Trophoblast cell (in vitro differentiated cells and primary cell): ENCODE data around the gene PGAM2.

Experiments used
- DNase-seq, 2 donors: peaks; one replicate each; pipeline ENCODE4 v3.0.0-alpha.2; 2016
- H2AFZ ChIP-seq: 2 replicates; pipeline ENCODE4 v1.6.1; 2013; ENCODE audit warnings: low read length, moderate library complexity, mild to moderate bottlenecking; ENCODE audit not compliant: insufficient read depth, poor library complexity
- H2AK5ac ChIP-seq: 2 replicates; pipeline ENCODE4 v1.6.1; 2013; ENCODE audit warnings: mild to moderate bottlenecking, low read length
- H2BK120ac ChIP-seq: 2 replicates; pipeline ENCODE4 v1.6.1; 2013; ENCODE audit warnings: low read length, mild to moderate bottlenecking, moderate library complexity; ENCODE audit not compliant: insufficient read depth, poor library complexity
- H2BK12ac ChIP-seq: 2 replicates; pipeline ENCODE4 v1.6.1; 2013; ENCODE audit warnings: mild to moderate bottlenecking, low read length, moderate library complexity
- H2BK5ac ChIP-seq: 2 replicates; pipeline ENCODE4 v1.6.1; 2013; ENCODE audit warnings: low read length, low read depth, moderate library complexity, mild to moderate bottlenecking; ENCODE audit not compliant: poor library complexity
- H3K14ac ChIP-seq: 2 replicates; pipeline ENCODE4 v1.6.1; 2013; ENCODE audit warnings: mild to moderate bottlenecking, low read length
- H3K18ac ChIP-seq: 2 replicates; pipeline ENCODE4 v1.6.1; 2013; ENCODE audit warnings: mild to moderate bottlenecking, low read length
- H3K23ac ChIP-seq: 2 replicates; pipeline ENCODE4 v1.6.1; 2013; ENCODE audit warnings: low read length
- H3K27ac ChIP-seq: 2 replicates; pipeline ENCODE4 v1.5.1; 2013; ENCODE audit warnings: low read depth, mild to moderate bottlenecking, inconsistent platforms, low read length, moderate library complexity
- H3K27me3 ChIP-seq: 2 replicates; pipeline ENCODE4 v1.6.1; 2013; ENCODE audit warnings: inconsistent platforms, mild to moderate bottlenecking, low read length, moderate library complexity; ENCODE audit not compliant: insufficient read depth
- H3K36me3 ChIP-seq, 2 experiments: 1 replicate in 1 of 2; 2 replicates in 1 of 2; pipeline ENCODE4 v1.6.1; 2013; ENCODE audit warnings: low read length in 2 of 2, mild to moderate bottlenecking in 2 of 2, moderate library complexity in 1 of 2; ENCODE audit not compliant: insufficient read depth in 2 of 2, control insufficient read depth in 1 of 2
- H3K4ac ChIP-seq: 2 replicates; pipeline ENCODE4 v1.6.1; 2013; ENCODE audit warnings: low read depth, mild to moderate bottlenecking, low read length, moderate library complexity
- H3K4me1 ChIP-seq, 2 experiments: 1 replicate in 1 of 2; 2 replicates in 1 of 2; pipeline ENCODE4 v1.6.1; 2013; ENCODE audit warnings: low read length in 2 of 2, mild to moderate bottlenecking in 2 of 2, moderate library complexity in 1 of 2; ENCODE audit not compliant: insufficient read depth in 2 of 2, control insufficient read depth in 1 of 2
- H3K4me2 ChIP-seq: 2 replicates; pipeline ENCODE4 v1.6.1; 2013; ENCODE audit warnings: inconsistent platforms, mild to moderate bottlenecking, low read length, moderate library complexity
- H3K4me3 ChIP-seq: 2 replicates; pipeline ENCODE4 v1.5.1; 2013; ENCODE audit warnings: mild to moderate bottlenecking, low read depth, low read length, inconsistent platforms
- H3K79me1 ChIP-seq: one replicate; pipeline ENCODE4 v1.6.1; 2013; ENCODE audit warnings: low read length
- H3K79me2 ChIP-seq: 2 replicates; pipeline ENCODE4 v1.6.1; 2013; ENCODE audit warnings: low read length, mild to moderate bottlenecking; ENCODE audit not compliant: control insufficient read depth, insufficient read depth, poor library complexity
- H3K9ac ChIP-seq: 2 replicates; pipeline ENCODE4 v1.6.1; 2013; ENCODE audit warnings: mild to moderate bottlenecking, low read length
- H3K9me3 ChIP-seq: 2 replicates; pipeline ENCODE4 v1.6.1; 2013; ENCODE audit warnings: low read depth, mild to moderate bottlenecking, control low read depth, inconsistent platforms, low read length; ENCODE audit not compliant: insufficient read depth
- H4K12ac ChIP-seq: 2 replicates; pipeline ENCODE4 v1.6.1; 2013; ENCODE audit warnings: low read depth, mild to moderate bottlenecking, low read length, moderate library complexity
- H4K8ac ChIP-seq: 2 replicates; pipeline ENCODE4 v1.6.1; 2013; ENCODE audit warnings: low read depth, mild to moderate bottlenecking, low read length, moderate library complexity
- H4K91ac ChIP-seq: one replicate; pipeline ENCODE4 v1.6.1; 2013; ENCODE audit warnings: low read depth, mild to moderate bottlenecking, low read length, moderate library complexity
- WGBS: extraction: QIAGEN DNeasy Blood & Tissue Kit; methylation state at CpG from one replicate; pipeline ENCODE4 v1.1.7; 2013; ENCODE audit warnings: missing lambda C conversion rate; ENCODE audit not compliant: insufficient read length, insufficient coverage; ENCODE audit errors: extremely low coverage; 5-methylcytosine and 5-hydroxymethylcytosine counted together

The PGAM2 gene

GRCh38 chr7:44077681-44078091 lies 12.3 kb upstream of the PGAM2 start:
- H3K79me1 ChIP-seq: peaks cover 11% of the 10 kb centered on the region
- H4K8ac ChIP-seq: no peak overlapping the region
- H2BK120ac ChIP-seq: no peak overlapping the region
- no peak overlapping the region for H3K4ac ChIP-seq
- no CpG with 5 or more reads among the region's 5 CpGs for WGBS
- no peak overlapping the region for H3K9ac ChIP-seq
- H3K23ac ChIP-seq: no peak overlapping the region
- H3K4me1 ChIP-seq: peaks cover 7 to 11% of the 10 kb centered on the region in 2 experiments
- no peak overlapping the region for H2BK12ac ChIP-seq
- H4K12ac ChIP-seq: no peak overlapping the region
- peaks cover 3% of the 10 kb centered on the region for H3K79me2 ChIP-seq
- no peak overlapping the region for H3K18ac ChIP-seq
- H3K27ac ChIP-seq: no peak overlapping the region
- no peak for DNase-seq
- no peaks in the 10 kb centered on the region for H3K27me3 ChIP-seq
- H3K9me3 ChIP-seq: no peaks in the 10 kb centered on the region
- H3K36me3 ChIP-seq: peaks cover 64% of the 10 kb centered on the region in 2 experiments
- H2BK5ac ChIP-seq: no peak overlapping the region
- no peak overlapping the region for H2AFZ ChIP-seq
- H4K91ac ChIP-seq: no peak overlapping the region
- no peak overlapping the region for H3K14ac ChIP-seq
- H3K4me2 ChIP-seq: no peak overlapping the region
- H3K4me3 ChIP-seq: no peak overlapping the region
- H2AK5ac ChIP-seq: no peak overlapping the region

- Histone ChIP-seq H3K9me3 (no peaks in the 10 kb centered on the region), H2BK5ac (no peak overlapping the region), H4K91ac (no peak overlapping the region), H3K27ac (no peak overlapping the region), H3K4ac (no peak overlapping the region), H3K14ac (no peak overlapping the region), H3K23ac (no peak overlapping the region), H3K79me1 (peaks cover 9% of the 10 kb centered on the region), H3K4me3 (no peak overlapping the region), H3K36me3 (peaks cover 65 to 67% of the 10 kb centered on the region in 2 experiments), H3K27me3 (no peaks in the 10 kb centered on the region), H2BK12ac (no peak overlapping the region), H3K18ac (no peak overlapping the region), H2AK5ac (no peak overlapping the region), H2BK120ac (no peak overlapping the region), H4K8ac (no peak overlapping the region), H3K4me2 (no peak overlapping the region), H4K12ac (no peak overlapping the region), H2AFZ (no peak overlapping the region), H3K79me2 (peaks cover 1% of the 10 kb centered on the region), H3K9ac (no peak overlapping the region), H3K4me1 (peaks cover 10 to 14% of the 10 kb centered on the region in 2 experiments)
- WGBS: no CpG with 5 or more reads among the region's 9 CpGs
- no peak for DNase-seq
These were observed 11.7 kb upstream of the PGAM2 start for GRCh38 chr7:44077061-44077460.

- H3K79me2 ChIP-seq: no peaks in the 10 kb centered on the region
- H4K8ac ChIP-seq: no peak overlapping the region
- no peak overlapping the region for H4K91ac ChIP-seq
- no peak for DNase-seq
- H3K9ac ChIP-seq: no peak overlapping the region
- no peak overlapping the region for H2AFZ ChIP-seq
- no peak overlapping the region for H3K4me2 ChIP-seq
- H3K79me1 ChIP-seq: peaks cover 6% of the 10 kb centered on the region
- H2BK5ac ChIP-seq: no peak overlapping the region
- H3K14ac ChIP-seq: no peak overlapping the region
- no peak overlapping the region for H3K27ac ChIP-seq
- no peak overlapping the region for H3K4me3 ChIP-seq
- no peak overlapping the region for H3K18ac ChIP-seq
- H3K9me3 ChIP-seq: no peaks in the 10 kb centered on the region
- no peak overlapping the region for H2BK120ac ChIP-seq
- H3K4ac ChIP-seq: no peak overlapping the region
- WGBS: no CpG with 5 or more reads among the region's 20 CpGs
- H3K4me1 ChIP-seq: peaks cover 10 to 14% of the 10 kb centered on the region in 2 experiments
- H3K23ac ChIP-seq: no peak overlapping the region
- no peaks in the 10 kb centered on the region for H3K27me3 ChIP-seq
- H2BK12ac ChIP-seq: no peak overlapping the region
- no peak overlapping the region for H2AK5ac ChIP-seq
- H4K12ac ChIP-seq: no peak overlapping the region
- H3K36me3 ChIP-seq: peaks cover 65 to 67% of the 10 kb centered on the region in 2 experiments
These were observed 10.9 kb upstream of the PGAM2 start for GRCh38 chr7:44076101-44076895.

- Histone ChIP-seq H3K4ac (no peak overlapping the region), H3K23ac (no peak overlapping the region), H3K27me3 (no peaks in the 10 kb centered on the region), H2BK5ac (no peak overlapping the region), H2AK5ac (no peak overlapping the region), H2AFZ (no peak overlapping the region), H4K8ac (no peak overlapping the region), H2BK12ac (no peak overlapping the region), H3K9me3 (no peaks in the 10 kb centered on the region), H3K4me2 (no peak overlapping the region), H4K12ac (no peak overlapping the region), H3K36me3 (peaks cover 62 to 64% of the 10 kb centered on the region in 2 experiments), H4K91ac (no peak overlapping the region), H3K27ac (no peak overlapping the region), H3K9ac (no peak overlapping the region), H3K4me1 (peaks cover 10 to 14% of the 10 kb centered on the region in 2 experiments), H3K14ac (no peak overlapping the region), H3K79me2 (no peaks in the 10 kb centered on the region), H3K18ac (no peak overlapping the region), H3K79me1 (peaks cover 6% of the 10 kb centered on the region), H3K4me3 (no peak overlapping the region), H2BK120ac (no peak overlapping the region)
- DNase-seq: no peak
- no CpG with 5 or more reads among the region's 17 CpGs for WGBS
These were observed 10.1 kb upstream of the PGAM2 start for GRCh38 chr7:44075296-44076075.
